ENCODE data around the gene TIMP3.

TIMP3 gene

GRCh38 chr22:32862936-32863661 lies 61.6 kb downstream of the TIMP3 start:
- TF ChIP-seq EZH2 (IDR thresholded peaks at IDR 0.05; ENCODE audit: borderline replicate concordance, low read depth, low read length, severe bottlenecking), result no peak
- TF ChIP-seq, protein P1, sequence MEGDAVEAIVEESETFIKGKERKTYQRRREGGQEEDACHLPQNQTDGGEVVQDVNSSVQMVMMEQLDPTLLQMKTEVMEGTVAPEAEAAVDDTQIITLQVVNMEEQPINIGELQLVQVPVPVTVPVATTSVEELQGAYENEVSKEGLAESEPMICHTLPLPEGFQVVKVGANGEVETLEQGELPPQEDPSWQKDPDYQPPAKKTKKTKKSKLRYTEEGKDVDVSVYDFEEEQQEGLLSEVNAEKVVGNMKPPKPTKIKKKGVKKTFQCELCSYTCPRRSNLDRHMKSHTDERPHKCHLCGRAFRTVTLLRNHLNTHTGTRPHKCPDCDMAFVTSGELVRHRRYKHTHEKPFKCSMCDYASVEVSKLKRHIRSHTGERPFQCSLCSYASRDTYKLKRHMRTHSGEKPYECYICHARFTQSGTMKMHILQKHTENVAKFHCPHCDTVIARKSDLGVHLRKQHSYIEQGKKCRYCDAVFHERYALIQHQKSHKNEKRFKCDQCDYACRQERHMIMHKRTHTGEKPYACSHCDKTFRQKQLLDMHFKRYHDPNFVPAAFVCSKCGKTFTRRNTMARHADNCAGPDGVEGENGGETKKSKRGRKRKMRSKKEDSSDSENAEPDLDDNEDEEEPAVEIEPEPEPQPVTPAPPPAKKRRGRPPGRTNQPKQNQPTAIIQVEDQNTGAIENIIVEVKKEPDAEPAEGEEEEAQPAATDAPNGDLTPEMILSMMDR (IDR thresholded peaks at IDR 0.05; ENCODE audit: borderline replicate concordance, extremely low read depth, low read length, poor library complexity, severe bottlenecking), result no peak
- Histone ChIP-seq H3K4me1 (ENCODE audit: insufficient read depth, low read length) (no peaks in the 10 kb centered on the region), H3K79me2 (ENCODE audit: insufficient read depth, low read length) (no peaks in the 10 kb centered on the region), H3K4me2 (ENCODE audit: insufficient read depth, low read length) (no peak overlapping the region), H3K27ac (ENCODE audit: low read length) (no peak overlapping the region), H3K36me3 (ENCODE audit: insufficient read depth, low read length) (no peaks in the 10 kb centered on the region), H2AFZ (ENCODE audit: low read depth, low read length) (no peak overlapping the region), H3K9ac (ENCODE audit: low read depth, low read length) (no peak overlapping the region), H4K20me1 (ENCODE audit: insufficient read depth, low read length) (no peaks in the 10 kb centered on the region), H3K9me3 (ENCODE audit: insufficient read depth, low read length, severe bottlenecking) (no peaks in the 10 kb centered on the region), H3K4me3 (ENCODE audit: low read depth in 1 of 2, low read length in 2 of 2) (no peak overlapping the region), H3K27me3 (ENCODE audit: insufficient read depth, low read length, poor library complexity) (no peaks in the 10 kb centered on the region)
- ATAC-seq (ENCODE audit: insufficient read depth, low read depth) (no peak), DNase-seq (no peak)

- no peak overlapping the region for H3K9ac ChIP-seq (ENCODE audit: low read depth, low read length)
- no peaks in the 10 kb centered on the region for H3K4me1 ChIP-seq (ENCODE audit: insufficient read depth, low read length)
- ATAC-seq (ENCODE audit: insufficient read depth, low read depth) (no peak), DNase-seq (no peak)
- no peak overlapping the region for H2AFZ ChIP-seq (ENCODE audit: low read depth, low read length)
- no peaks in the 10 kb centered on the region for H3K27me3 ChIP-seq (ENCODE audit: insufficient read depth, low read length, poor library complexity)
- TF ChIP-seq EZH2 (IDR thresholded peaks at IDR 0.05; ENCODE audit: borderline replicate concordance, low read depth, low read length, severe bottlenecking), result no peak
- TF ChIP-seq, protein P1 (IDR thresholded peaks at IDR 0.05; ENCODE audit: borderline replicate concordance, extremely low read depth, low read length, poor library complexity, severe bottlenecking), result no peak
- no peaks in the 10 kb centered on the region for H3K9me3 ChIP-seq (ENCODE audit: insufficient read depth, low read length, severe bottlenecking)
- H3K4me3 ChIP-seq (ENCODE audit: low read depth in 1 of 2, low read length in 2 of 2), result no peak overlapping the region
- no peak overlapping the region for H3K27ac ChIP-seq (ENCODE audit: low read length)
- no peaks in the 10 kb centered on the region for H4K20me1 ChIP-seq (ENCODE audit: insufficient read depth, low read length)
- no peaks in the 10 kb centered on the region for H3K79me2 ChIP-seq (ENCODE audit: insufficient read depth, low read length)
- no peak overlapping the region for H3K4me2 ChIP-seq (ENCODE audit: insufficient read depth, low read length)
- no peaks in the 10 kb centered on the region for H3K36me3 ChIP-seq (ENCODE audit: insufficient read depth, low read length)
Observed at GRCh38 chr22:32864041-32864440, 62.5 kb downstream of the TIMP3 start.

GRCh38 chr22:32864596-32864995 lies 63.1 kb downstream of the TIMP3 start:
- Histone ChIP-seq H3K36me3 (ENCODE audit: insufficient read depth, low read length) (no peaks in the 10 kb centered on the region), H3K9me3 (ENCODE audit: insufficient read depth, low read length, severe bottlenecking) (no peaks in the 10 kb centered on the region), H3K4me2 (ENCODE audit: insufficient read depth, low read length) (no peak overlapping the region), H4K20me1 (ENCODE audit: insufficient read depth, low read length) (no peaks in the 10 kb centered on the region), H3K9ac (ENCODE audit: low read depth, low read length) (no peak overlapping the region), H3K79me2 (ENCODE audit: insufficient read depth, low read length) (no peaks in the 10 kb centered on the region), H3K4me3 (ENCODE audit: low read depth in 1 of 2, low read length in 2 of 2) (no peak overlapping the region), H3K27ac (ENCODE audit: low read length) (no peak overlapping the region), H3K4me1 (ENCODE audit: insufficient read depth, low read length) (no peaks in the 10 kb centered on the region), H2AFZ (ENCODE audit: low read depth, low read length) (no peak overlapping the region), H3K27me3 (ENCODE audit: insufficient read depth, low read length, poor library complexity) (no peaks in the 10 kb centered on the region)
- no peak for DNase-seq
- no peak for ATAC-seq (ENCODE audit: insufficient read depth, low read depth)
- TF ChIP-seq, protein P1 (IDR thresholded peaks at IDR 0.05; ENCODE audit: borderline replicate concordance, extremely low read depth, low read length, poor library complexity, severe bottlenecking), result no peak
- no peak for TF ChIP-seq EZH2 (IDR thresholded peaks at IDR 0.05; ENCODE audit: borderline replicate concordance, low read depth, low read length, severe bottlenecking)
